ENCODE measurements around the gene AKAP7.

GRCh38 chr6:131122516-131122915 is 12.8 kb upstream of the AKAP7 start:
- no peak for TF ChIP-seq EZH2 (IDR thresholded peaks at IDR 0.05)
- no peak for TF ChIP-seq POLR2AphosphoS5 (IDR thresholded peaks at IDR 0.05; ENCODE audit: borderline replicate concordance, low read depth, low read length)
- TF ChIP-seq FOXP2 (optimal IDR thresholded peaks at IDR 0.05; ENCODE audit: control extremely low read depth, extremely low read length, insufficient read depth): no peak
